ENCODE data around the gene SYTL1. TPM values are rescaled to one million over a fixed set of nuclear protein-coding genes. Genes with fewer than 3 reads are reported as not detected.

Gene SYTL1, protein sequence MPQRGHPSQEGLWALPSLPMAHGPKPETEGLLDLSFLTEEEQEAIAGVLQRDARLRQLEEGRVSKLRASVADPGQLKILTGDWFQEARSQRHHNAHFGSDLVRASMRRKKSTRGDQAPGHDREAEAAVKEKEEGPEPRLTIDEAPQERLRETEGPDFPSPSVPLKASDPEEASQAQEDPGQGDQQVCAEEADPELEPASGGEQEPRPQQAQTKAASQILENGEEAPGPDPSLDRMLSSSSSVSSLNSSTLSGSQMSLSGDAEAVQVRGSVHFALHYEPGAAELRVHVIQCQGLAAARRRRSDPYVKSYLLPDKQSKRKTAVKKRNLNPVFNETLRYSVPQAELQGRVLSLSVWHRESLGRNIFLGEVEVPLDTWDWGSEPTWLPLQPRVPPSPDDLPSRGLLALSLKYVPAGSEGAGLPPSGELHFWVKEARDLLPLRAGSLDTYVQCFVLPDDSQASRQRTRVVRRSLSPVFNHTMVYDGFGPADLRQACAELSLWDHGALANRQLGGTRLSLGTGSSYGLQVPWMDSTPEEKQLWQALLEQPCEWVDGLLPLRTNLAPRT
- total RNA-seq (2014; rRNA removed; shearing (Covaris generic)): not detected in 2 replicates
- polyA plus RNA-seq (2016; fragmentation: Nextera tagmentation; extraction: Ambion mirVana): not detected in 2 replicates

DNA sequence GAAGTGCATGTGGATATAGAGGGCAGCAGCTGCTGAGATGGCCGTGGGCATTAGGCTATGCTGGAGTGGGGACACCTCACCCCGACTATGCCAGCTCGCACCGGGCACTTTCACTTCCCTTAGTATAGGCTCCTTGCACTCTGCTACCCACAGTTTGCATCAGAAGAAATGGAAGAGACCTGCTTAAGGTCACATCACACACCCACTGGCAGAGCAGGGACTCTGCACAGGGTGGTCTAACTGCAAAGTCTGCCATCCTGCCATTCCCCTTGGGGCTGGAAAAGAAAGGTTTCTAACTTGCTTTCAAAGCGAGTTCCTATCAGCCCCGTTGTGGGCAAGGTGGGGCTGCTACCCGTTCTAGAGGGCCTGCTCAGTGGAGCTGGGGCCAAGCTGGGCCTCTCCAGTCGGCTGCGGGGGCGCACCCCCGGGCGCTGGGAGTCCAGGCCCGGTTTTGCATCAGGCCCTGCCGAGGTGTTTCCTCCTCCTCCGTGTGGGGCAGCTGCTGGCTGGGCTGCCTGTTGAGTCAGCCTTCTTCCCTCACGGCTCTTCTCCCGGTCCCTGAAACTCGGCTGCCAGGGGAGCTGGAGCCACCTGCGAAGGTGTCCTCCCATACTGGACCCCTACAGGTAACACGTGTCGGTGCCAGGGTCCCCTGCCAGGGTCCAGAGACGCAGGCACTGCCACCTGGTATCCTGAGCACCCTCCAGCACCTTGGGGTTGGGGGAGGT is at the start of gene SYTL1:
TSS of gene SYTL1 (plus strand) at position 498 of the 728 bp plus-strand sequence. CDS start 3,313 bp downstream, outside the sequence.
- Histone ChIP-seq H3K4me1 (ENCODE audit: insufficient read depth) (peaks cover 14% of the 10 kb centered on the region), H3F3A (ENCODE audit: insufficient read depth) (no peaks in the 10 kb centered on the region), H3K9ac (no peak within 1 kb of the TSS), H3K4me3 (no peak within 1 kb of the TSS), H3K9me3 (ENCODE audit: low read depth) (no peaks in the 10 kb centered on the region), H3K36me3 (ENCODE audit: low read depth) (no peaks in the 10 kb centered on the region), H3K9me2 (ENCODE audit: insufficient read depth) (no peaks in the 10 kb centered on the region), H3K79me2 (ENCODE audit: insufficient read depth) (no peaks in the 10 kb centered on the region), H3K27ac (no peak within 1 kb of the TSS), H3K27me3 (replicated peaks; ENCODE audit: insufficient read depth) (no peaks in the 10 kb centered on the region), H2AFZ (peak within 1 kb of the TSS; percentile 5; the same call in 1 of the 2 replicates), H4K20me1 (ENCODE audit: insufficient read depth) (no peaks in the 10 kb centered on the region), H3K4me2 (ENCODE audit: unreplicated experiment) (no peak within 1 kb of the TSS)
- DNase-seq: peak; percentile 82
- in situ Hi-C loops (cut with MboI): no loop called here
- 38 to 39% methylated on average over 20 of the region's 22 CpGs for WGBS, 2 experiments (ENCODE audit: low coverage in 1 of 2, low lambda C conversion rate in 2 of 2, missing lambda C conversion rate in 2 of 2)
- no peak for TF ChIP-seq EZH2 (IDR thresholded peaks at IDR 0.05; ENCODE audit: insufficient read depth, poor library complexity, severe bottlenecking)
- TF ChIP-seq EZH2phosphoT487 (IDR thresholded peaks at IDR 0.05; ENCODE audit: insufficient read depth, low read depth): no peak

DNA sequence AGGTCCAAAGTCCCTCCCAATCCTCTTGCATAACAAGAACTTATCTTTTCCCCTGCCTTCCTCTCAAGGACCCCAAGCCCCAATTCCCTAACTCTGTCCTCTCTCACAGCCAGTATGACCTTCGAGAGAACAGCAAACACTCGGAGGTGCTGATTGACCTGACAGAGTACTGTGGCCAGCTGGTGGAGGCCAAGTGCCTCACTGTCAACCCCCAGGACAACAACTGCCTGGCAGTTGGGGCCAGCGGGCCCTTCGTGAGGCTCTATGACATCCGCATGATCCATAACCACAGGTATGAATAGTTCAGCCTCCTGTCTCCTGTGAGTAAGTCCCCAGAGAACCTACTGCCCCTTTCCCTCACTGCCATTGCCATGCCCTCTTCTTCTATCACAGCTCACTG is 49.7 kb upstream of the SYTL1 start:
- H3K9me2 ChIP-seq (ENCODE audit: insufficient read depth): no peaks in the 10 kb centered on the region
- in situ Hi-C loops (cut with MboI): no loop called here
- H3K4me2 ChIP-seq (ENCODE audit: unreplicated experiment): no peak overlapping the region
- no peak overlapping the region for H3K4me3 ChIP-seq
- H3F3A ChIP-seq (ENCODE audit: insufficient read depth): no peaks in the 10 kb centered on the region
- no peaks in the 10 kb centered on the region for H3K27me3 ChIP-seq (replicated peaks; ENCODE audit: insufficient read depth)
- peak; percentile 70 for DNase-seq
- no peak overlapping the region for H3K27ac ChIP-seq
- no peaks in the 10 kb centered on the region for H4K20me1 ChIP-seq (ENCODE audit: insufficient read depth)
- H3K9ac ChIP-seq: no peak overlapping the region
- 61 to 66% methylated on average over 5 of the region's 5 CpGs for WGBS, 2 experiments (ENCODE audit: low coverage in 1 of 2, low lambda C conversion rate in 2 of 2, missing lambda C conversion rate in 2 of 2)
- H3K79me2 ChIP-seq (ENCODE audit: insufficient read depth): no peaks in the 10 kb centered on the region
- TF ChIP-seq EZH2 (IDR thresholded peaks at IDR 0.05; ENCODE audit: insufficient read depth, poor library complexity, severe bottlenecking): no peak
- no peak for TF ChIP-seq EZH2phosphoT487 (IDR thresholded peaks at IDR 0.05; ENCODE audit: insufficient read depth, low read depth)
- H3K36me3 ChIP-seq (ENCODE audit: low read depth): peaks cover 10% of the 10 kb centered on the region; the same call in 1 of the 2 replicates
- peaks cover 5% of the 10 kb centered on the region; the same call in 1 of the 2 replicates for H3K4me1 ChIP-seq (ENCODE audit: insufficient read depth)
- no peak overlapping the region for H2AFZ ChIP-seq
- H3K9me3 ChIP-seq (ENCODE audit: low read depth): no peaks in the 10 kb centered on the region

DNA sequence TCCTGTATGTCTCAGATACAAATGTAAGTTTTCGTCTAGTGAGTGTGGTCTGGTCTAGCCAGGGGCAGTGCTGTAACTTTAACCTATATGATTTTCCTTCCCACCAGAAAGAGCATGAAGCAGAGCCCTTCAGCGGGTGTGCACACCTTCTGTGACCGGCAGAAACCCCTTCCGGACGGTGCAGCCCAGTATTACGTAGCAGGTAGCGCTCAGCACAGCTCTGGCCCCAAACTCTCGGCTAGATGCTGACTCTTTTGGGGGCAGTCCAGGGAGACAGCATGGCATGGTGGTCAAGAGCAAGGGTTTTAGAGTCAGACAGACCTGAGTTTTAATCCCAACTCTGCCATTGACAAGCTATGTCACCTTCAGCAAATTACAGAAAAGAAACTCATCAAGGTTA is 47.9 kb upstream of the SYTL1 start:
- Histone ChIP-seq H3K79me2 (ENCODE audit: insufficient read depth) (no peaks in the 10 kb centered on the region), H3K36me3 (ENCODE audit: low read depth) (peaks cover 10% of the 10 kb centered on the region; the same call in 1 of the 2 replicates), H3K4me3 (no peak overlapping the region), H3K27me3 (replicated peaks; ENCODE audit: insufficient read depth) (no peaks in the 10 kb centered on the region), H3K4me2 (ENCODE audit: unreplicated experiment) (no peak overlapping the region), H3K9me3 (ENCODE audit: low read depth) (no peaks in the 10 kb centered on the region), H3K9ac (no peak overlapping the region), H2AFZ (no peak overlapping the region), H3K27ac (no peak overlapping the region), H3F3A (ENCODE audit: insufficient read depth) (peaks cover 3% of the 10 kb centered on the region; the same call in 1 of the 2 replicates), H3K9me2 (ENCODE audit: insufficient read depth) (no peaks in the 10 kb centered on the region), H4K20me1 (ENCODE audit: insufficient read depth) (no peaks in the 10 kb centered on the region), H3K4me1 (ENCODE audit: insufficient read depth) (peaks cover 8% of the 10 kb centered on the region)
- in situ Hi-C loops (cut with MboI): no loop called here
- no peak for DNase-seq
- TF ChIP-seq EZH2phosphoT487 (IDR thresholded peaks at IDR 0.05; ENCODE audit: insufficient read depth, low read depth): no peak
- no peak for TF ChIP-seq EZH2 (IDR thresholded peaks at IDR 0.05; ENCODE audit: insufficient read depth, poor library complexity, severe bottlenecking)
- WGBS, 2 experiments (ENCODE audit: low coverage in 1 of 2, low lambda C conversion rate in 2 of 2, missing lambda C conversion rate in 2 of 2): 86 to 88% methylated on average over 8 of the region's 8 CpGs

GRCh38 chr1:27296773-27297291 is 45.0 kb upstream of the SYTL1 start:
- no peaks in the 10 kb centered on the region for H3K79me2 ChIP-seq (ENCODE audit: insufficient read depth)
- TF ChIP-seq EZH2 (IDR thresholded peaks at IDR 0.05; ENCODE audit: insufficient read depth, poor library complexity, severe bottlenecking) (no peak), EZH2phosphoT487 (IDR thresholded peaks at IDR 0.05; ENCODE audit: insufficient read depth, low read depth) (no peak)
- peaks cover 26% of the 10 kb centered on the region for H3K4me1 ChIP-seq (ENCODE audit: insufficient read depth)
- DNase-seq: peak; percentile 76
- 31 to 43% methylated on average over 9 to 10 of the region's 10 CpGs for WGBS, 2 experiments (ENCODE audit: low coverage in 1 of 2, low lambda C conversion rate in 2 of 2, missing lambda C conversion rate in 2 of 2)
- H3K27ac ChIP-seq: no peak overlapping the region
- H3F3A ChIP-seq (ENCODE audit: insufficient read depth): peaks cover 17% of the 10 kb centered on the region
- no peaks in the 10 kb centered on the region for H3K9me3 ChIP-seq (ENCODE audit: low read depth)
- peaks cover 10% of the 10 kb centered on the region; the same call in 1 of the 2 replicates for H3K36me3 ChIP-seq (ENCODE audit: low read depth)
- H3K9ac ChIP-seq: no peak overlapping the region
- no peaks in the 10 kb centered on the region for H3K27me3 ChIP-seq (replicated peaks; ENCODE audit: insufficient read depth)
- peak overlapping the region; percentile 31; the same call in 1 of the 2 replicates for H2AFZ ChIP-seq
- H4K20me1 ChIP-seq (ENCODE audit: insufficient read depth): no peaks in the 10 kb centered on the region
- H3K4me2 ChIP-seq (ENCODE audit: unreplicated experiment): no peak overlapping the region
- no peaks in the 10 kb centered on the region for H3K9me2 ChIP-seq (ENCODE audit: insufficient read depth)
- no peak overlapping the region for H3K4me3 ChIP-seq
- in situ Hi-C loops (cut with MboI): no loop called here

Data from GM23248 (cell line).